M059J (cell line): ENCODE data around the gene MTHFD2. TPM values are rescaled to one million over a fixed set of nuclear protein-coding genes. Genes with fewer than 3 reads are reported as not detected.
"Not testable (repeated sequence)": the region's sequence is repeated elsewhere in the genome, so short reads cannot be mapped to it uniquely, and the experiment has no call there.

Experiments used
- DNase-seq: peaks from one replicate; pipeline ENCODE4 v3.0.0-alpha.2; 2012; ENCODE audit warnings: low read depth
- total RNA-seq: library from RNA; depleted of rRNA; stranded (reverse); fragments of >200 nt; shearing (Covaris generic); gene quantifications from 2 replicates; pipeline ENCODE4 v1.2.3, GENCODE V29; 2014; rRNA removed

Gene MTHFD2
- total RNA-seq: 60.5 and 73.4 TPM in 2 replicates

GRCh38 chr2:74198461-74199274, at the start of gene MTHFD2:
TSS of gene MTHFD2 (plus strand) at chr2:74198615. CDS start at chr2:74198642, 27 bp downstream.
- peak; percentile 90 for DNase-seq

- peak; percentile 3 for DNase-seq
Measured at GRCh38 chr2:74149247-74149525, 49.2 kb upstream of the MTHFD2 start.

- DNase-seq: no peak
Measured at GRCh38 chr2:74149570-74150319, 48.7 kb upstream of the MTHFD2 start.

GRCh38 chr2:74152954-74153353, 45.5 kb upstream of the MTHFD2 start:
- DNase-seq: no peak

GRCh38 chr2:74155830-74156229, 42.6 kb upstream of the MTHFD2 start:
- DNase-seq: no peak

GRCh38 chr2:74162951-74163350, 35.5 kb upstream of the MTHFD2 start:
- DNase-seq: no peak

- no peak for DNase-seq
Measured at GRCh38 chr2:74164761-74165160, 33.7 kb upstream of the MTHFD2 start.

GRCh38 chr2:74168739-74169138, 29.7 kb upstream of the MTHFD2 start:
- DNase-seq: no peak

GRCh38 chr2:74174909-74175308, 23.5 kb upstream of the MTHFD2 start:
- DNase-seq: no peak

GRCh38 chr2:74177696-74178095, 20.7 kb upstream of the MTHFD2 start:
- DNase-seq: no peak

GRCh38 chr2:74178211-74179062, 20.0 kb upstream of the MTHFD2 start, which contains the start of gene MOB1A:
TSS of gene MOB1A (minus strand) at chr2:74178879. CDS start at chr2:74178674, 205 bp downstream.
- peak; percentile 97 for DNase-seq

GRCh38 chr2:74179063-74179865, 19.2 kb upstream of the MTHFD2 start:
- no peak for DNase-seq

- no peak for DNase-seq
Measured at GRCh38 chr2:74181739-74182138, 16.7 kb upstream of the MTHFD2 start.

GRCh38 chr2:74183878-74184277, 14.5 kb upstream of the MTHFD2 start:
- DNase-seq: no peak

- no peak for DNase-seq
Measured at GRCh38 chr2:74186038-74186437, 12.4 kb upstream of the MTHFD2 start.

GRCh38 chr2:74186706-74187105, 11.7 kb upstream of the MTHFD2 start:
- DNase-seq: not testable (repeated sequence)

GRCh38 chr2:74188018-74188601, 10.3 kb upstream of the MTHFD2 start:
- peak; percentile 42 for DNase-seq

GRCh38 chr2:74188696-74189095, 9.7 kb upstream of the MTHFD2 start:
- no peak for DNase-seq

- no peak for DNase-seq
Measured at GRCh38 chr2:74191596-74192380, 6.6 kb upstream of the MTHFD2 start.

- DNase-seq: no peak
Measured at GRCh38 chr2:74194799-74195198, 3.6 kb upstream of the MTHFD2 start.
